ENCODE measurements around the gene KLHL13.

- TF ChIP-seq SUZ12 (IDR thresholded peaks at IDR 0.05; ENCODE audit: extremely low read depth, insufficient read depth, insufficient read length), result no peak
- TF ChIP-seq YY1 (IDR thresholded peaks at IDR 0.05; ENCODE audit: insufficient read depth, insufficient read length), result no peak
These were observed 1.6 kb downstream of the KLHL13 start for GRCh38 chrX:118114971-118115370.

Measured in NT2/D1 (cell line).